HG02571 (cell line): ENCODE measurements around the gene NEU4.

ENCODE experiments used
- ATAC-seq: cut with Tn5 transposase; IDR thresholded peaks from one replicate; pipeline ENCODE4 v1.9.1; 2021; ENCODE audit warnings: mild to moderate bottlenecking, moderate library complexity; ENCODE audit not compliant: unreplicated experiment

NEU4 gene

DNA sequence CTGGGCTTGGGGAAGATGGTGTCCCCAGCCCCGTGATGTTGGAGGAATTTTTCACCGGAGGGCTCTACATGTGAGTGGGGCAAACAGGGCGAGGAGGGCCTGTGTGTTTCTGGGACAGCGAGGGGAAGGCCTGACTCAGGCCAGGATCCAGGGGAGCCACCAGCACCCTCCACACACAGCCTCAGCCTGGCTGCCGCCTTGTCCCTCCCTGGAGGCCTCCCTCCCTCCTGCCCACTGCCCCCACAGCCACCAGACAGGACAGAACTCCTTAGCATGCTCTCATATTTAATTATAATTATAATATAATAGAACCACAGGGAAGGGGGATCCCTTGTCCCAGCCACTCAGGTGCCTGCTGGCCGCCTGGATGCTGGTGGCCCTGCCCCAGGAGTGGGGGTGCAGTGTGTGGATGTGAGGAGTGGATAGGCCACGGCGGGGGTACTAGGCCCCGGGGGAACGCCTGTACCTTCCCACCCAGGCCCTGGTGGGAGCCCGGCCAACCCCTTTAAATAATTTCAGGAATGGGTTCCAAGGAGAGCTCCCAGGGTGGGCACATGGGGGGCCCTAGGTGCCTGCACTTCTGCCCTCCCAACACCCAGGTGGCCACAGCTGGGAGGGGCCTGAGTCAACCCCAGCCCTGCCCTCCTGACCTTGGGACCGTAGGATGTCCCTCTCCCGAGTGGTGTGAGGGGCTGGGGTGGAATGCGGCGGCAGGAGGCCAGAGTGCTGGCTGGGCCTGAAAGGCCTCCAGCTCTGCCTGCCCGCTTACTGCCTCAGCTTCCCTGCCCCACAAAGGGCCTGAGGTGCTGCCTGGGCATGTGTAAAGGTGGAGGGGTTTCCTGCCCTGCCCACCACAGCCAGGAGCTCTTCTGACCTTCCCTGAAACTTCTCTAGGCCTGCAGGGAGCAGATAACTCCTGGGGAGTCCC lies 40.9 kb downstream of the NEU4 start:
- no peak for ATAC-seq

DNA sequence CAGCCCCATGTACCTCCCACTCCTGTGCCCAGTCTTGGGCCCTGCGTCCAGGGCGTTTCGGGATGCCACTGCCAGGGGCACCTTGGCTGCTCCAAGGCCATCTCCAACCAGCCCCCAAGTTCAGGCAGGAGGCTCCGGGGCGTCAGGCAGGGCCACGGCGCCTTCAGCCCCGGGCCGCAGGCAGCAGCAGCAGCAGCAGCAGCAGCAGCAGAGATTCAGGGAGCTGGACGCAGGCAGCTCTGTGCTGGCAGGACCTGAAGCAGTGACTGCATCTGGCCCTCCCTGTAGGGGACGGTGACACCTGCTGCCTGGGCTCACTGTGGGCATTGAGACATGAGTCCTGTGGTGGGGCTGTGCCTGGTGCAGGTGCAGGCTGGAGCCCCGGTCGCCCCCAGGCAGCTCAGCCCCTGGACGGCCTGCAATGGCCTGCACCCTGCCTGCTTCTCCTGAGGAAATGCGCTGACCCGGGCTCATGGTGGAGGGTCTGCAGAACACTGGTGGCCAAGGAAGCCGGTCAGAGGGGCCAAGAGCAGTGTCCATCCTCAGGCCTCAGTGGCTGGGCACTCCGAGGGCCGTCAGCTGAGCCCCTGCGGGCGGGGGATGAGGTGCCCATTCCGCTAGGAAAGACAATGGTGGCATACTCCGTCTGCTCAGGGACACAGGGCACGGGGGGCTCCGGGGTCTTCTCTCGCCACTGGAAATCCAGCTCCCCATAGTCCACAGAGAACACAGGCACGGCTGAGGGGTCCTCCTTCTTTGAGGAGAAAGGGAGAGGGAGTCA lies 41.7 kb downstream of the NEU4 start:
- ATAC-seq, result no peak

DNA sequence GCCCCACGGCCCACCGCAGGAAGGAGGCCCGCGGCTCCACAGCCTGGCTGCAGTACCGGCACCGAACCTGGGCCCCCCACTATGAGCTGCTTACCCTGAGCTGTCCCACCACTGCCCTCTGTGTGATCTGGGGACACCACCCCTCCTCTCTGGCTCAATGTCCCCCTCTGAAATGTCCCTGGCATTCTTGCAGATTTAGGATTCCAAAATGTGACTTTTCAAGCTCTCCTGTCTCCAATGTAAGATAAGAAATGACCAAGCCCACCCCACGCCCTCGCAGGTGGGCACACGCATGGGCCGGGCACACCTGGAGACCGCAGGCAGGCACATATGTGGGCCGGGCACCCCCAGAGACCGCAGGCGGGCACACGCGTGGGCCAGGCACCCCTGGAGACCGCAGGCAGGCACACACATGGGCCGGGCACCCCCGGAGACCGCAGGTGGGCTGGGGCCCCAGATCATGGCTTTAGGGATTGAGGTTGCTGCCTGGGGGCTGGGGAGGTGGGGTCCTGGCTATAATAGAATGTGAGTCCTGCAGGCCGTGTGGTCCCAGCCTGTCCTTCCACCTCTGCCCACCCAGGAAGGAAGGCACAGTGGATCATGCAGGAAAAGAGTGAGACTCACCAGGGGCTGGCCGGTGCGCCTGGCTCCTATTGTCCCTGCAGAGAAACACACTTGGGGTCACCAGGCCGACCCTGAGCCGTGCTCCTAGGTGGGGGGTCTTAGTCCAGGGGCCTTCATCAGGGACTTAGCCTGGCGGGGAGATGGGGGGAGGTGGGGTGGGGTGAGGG lies 42.5 kb downstream of the NEU4 start:
- no peak for ATAC-seq

DNA sequence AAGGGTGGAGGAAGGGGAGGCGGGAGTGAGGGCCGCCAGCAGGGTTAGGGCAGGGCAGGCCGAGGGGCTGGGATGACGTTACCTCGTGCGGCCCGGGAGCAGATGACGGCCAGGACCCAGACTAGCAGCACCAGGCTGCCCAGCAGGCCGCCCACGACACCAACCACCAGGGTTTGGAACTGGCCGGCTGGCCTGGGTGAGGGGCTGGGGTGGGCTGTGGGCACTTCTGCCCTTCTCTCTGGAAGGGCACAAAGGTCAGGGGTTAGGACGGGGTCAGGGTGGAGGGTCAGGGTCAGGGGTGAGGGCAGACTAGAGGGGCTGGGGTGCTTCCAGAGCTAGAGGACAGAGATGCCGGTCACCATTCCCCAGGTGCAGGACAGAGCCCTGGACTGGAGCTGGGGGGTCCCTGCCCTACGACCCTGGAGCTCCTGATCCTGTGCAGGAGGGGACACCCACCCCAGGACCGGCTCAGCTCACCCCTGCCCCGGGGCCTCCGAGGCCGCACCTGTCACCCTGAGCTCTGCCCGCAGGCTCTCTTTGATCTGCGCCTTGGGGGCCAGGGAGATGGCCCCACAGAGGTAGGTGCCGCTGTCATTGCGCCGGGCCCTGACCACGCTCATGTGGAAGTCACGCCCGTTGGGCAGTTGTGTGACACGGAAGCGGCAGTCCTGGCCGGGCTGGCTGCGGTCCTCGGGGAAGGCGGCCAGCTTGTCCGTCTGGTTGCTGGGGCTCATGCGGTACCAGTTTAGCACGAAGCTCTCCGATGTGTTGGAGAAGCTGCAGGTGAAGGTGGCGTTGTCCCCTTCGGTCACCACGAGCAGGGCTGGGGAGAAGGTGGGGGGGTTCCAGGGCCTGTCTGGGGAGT lies 43.4 kb downstream of the NEU4 start:
- ATAC-seq, result no peak

DNA sequence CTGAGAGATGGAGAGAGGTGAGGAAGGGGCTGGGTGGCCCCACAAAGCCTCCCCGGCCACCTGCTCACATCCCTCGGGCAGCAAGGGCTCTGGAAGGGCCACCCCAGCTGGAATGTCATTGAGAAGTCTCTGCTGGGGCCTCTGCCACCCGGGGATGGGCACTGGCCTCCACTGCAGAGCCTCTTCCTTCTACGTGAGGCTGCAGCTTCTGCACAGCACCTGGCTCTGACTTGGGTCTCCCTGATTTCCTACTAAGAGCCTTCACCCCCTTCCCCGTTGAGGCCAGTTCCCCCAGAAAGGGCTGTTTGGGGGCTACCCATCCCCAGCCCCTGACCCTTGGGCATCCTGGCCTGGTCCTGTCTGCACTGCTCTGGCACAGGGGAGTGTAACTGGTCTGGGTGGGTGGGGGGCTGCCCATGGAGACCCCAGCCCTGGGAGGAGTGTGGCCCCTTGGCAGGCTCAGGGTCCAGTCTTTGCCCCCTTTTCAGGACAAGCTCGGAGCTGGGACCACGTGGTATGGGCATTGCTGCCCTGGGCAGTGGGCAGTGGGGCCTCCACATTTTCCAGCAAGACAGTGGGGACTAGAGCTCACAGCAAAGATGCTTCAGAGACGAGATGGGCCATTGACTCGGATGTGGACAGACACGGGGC lies 44.1 kb downstream of the NEU4 start:
- no peak for ATAC-seq

DNA sequence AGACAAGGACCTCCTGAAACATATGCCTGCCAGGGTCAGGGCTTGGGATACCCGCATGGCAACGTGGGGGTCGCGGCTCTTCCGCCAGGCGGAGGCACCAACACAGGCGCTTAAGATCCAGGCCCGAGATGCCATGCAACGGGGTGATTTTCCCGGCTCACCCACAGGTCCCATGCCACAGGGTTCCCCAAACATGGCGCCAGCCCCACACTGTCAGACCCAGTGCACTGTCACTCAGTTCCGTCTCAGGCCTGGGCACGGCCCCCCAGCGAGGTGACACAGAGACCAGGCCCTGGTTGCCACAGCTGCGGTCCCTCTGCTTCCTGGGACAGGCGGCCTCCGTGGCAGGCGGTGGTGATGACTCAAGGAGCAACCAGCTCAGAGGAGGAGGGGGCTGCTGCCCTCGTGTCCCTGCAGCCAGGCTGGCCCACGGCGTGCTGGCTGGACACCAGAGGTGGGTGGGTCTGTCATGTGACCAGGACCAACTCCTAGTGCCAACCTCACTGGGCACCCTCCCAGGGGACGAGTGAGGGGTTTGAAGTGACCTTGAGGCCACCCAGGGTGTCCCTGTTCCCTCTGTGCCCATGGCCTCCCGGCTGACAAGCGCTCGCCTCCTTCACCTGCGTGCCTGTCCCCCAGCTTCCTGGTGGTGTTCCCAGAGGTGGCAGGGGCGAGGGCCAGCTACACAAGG lies 44.8 kb downstream of the NEU4 start:
- no peak for ATAC-seq

DNA sequence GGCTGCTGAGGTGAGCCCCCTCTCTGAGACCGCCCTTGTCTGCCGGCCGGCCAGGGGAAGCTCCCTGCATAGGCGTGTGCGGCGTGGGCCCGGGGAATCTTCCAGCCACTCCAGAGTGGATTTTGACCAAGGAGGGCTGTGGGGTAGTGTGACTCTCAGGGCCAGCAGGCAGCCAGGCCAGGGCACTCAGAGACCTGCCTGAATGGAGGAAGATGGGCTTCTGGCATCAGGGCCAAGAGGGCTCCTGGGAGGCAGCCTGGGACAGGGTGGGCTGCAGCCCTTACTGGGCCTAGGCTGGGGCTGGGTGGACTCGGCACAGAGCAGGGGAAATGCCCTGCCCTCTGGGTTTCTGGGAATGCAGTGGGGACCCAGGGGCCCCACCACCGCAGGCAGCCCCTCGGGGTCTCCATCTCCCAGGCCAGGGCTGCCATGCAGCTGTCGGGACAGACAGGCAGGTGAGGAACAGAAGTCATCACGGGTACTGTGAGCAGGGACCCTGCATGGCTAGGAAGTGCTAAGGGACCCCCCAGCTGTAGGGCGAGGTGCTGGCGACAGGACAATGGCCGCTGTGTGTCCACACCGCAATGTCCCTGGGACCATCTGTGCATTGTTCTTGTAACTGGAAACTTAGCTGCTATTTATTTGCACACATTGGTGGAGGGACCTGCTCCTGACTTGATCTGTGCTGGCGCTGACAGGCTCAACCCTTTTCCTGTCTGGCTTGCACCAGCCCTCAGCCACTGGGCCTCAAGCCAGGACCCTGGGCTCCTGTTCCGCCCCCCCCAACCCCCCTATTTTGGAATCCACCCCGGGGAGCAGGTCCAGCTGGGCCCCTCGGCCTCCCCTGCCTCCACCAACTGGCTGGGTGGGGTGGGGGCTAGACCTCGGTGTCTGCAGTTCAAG lies 45.6 kb downstream of the NEU4 start:
- no peak for ATAC-seq

DNA sequence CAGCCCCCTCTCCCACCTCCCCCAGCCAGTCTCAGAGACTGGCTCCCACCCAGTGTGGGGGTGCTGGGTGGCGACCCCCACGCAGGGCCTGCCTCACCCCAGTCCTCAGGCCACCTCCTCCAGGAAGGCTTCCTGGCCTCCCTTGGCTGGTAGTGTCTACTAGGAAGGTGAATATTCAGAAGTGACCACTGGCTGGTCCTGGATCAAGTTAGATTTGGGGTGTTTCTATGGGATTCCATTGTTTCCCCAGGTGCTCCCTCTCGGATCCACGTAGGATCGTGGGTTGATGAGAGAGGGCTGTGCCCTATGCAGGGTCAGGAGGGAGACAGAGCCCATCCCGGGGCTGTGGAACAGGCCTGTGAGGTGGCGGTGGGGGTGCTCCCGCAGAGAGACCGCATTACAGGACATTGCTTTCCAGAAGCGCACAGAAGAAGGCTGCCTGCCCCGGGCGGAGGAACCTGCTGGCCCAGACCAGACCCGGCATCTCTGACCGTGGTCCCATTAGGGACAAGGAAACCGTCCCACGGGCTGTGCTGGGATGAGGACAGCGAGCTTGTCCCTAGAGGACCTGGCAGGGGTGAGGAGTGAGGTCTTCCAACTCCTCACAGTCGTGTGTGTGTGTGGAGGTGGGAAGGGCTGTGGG lies 46.4 kb downstream of the NEU4 start:
- no peak for ATAC-seq

DNA sequence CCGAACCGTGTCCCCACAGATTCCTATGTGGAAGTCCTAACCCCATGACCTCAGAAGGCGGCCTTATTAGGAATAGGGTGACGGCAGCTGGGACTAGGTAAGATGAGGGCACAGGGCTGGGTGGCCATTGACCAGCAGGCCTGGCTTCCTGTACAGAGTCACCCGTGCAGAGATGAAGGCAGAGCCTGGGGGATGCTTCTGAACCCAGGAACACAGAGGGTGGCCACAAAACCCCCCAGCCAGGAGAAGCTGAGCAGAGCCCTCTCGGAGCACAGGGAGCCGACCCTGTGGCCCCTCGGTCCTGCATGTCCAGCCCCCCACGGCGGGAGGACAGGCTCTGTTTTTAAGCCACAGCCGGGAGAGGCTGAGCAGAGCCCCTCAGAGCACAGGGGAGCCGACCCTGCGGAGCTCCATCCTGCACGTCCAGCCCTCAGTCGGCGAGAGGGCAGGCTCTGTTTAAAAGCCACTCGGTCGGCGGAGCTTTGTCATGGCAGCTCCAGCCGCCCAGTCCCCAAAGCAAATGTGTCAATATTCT lies 47.0 kb downstream of the NEU4 start:
- ATAC-seq, result no peak

DNA sequence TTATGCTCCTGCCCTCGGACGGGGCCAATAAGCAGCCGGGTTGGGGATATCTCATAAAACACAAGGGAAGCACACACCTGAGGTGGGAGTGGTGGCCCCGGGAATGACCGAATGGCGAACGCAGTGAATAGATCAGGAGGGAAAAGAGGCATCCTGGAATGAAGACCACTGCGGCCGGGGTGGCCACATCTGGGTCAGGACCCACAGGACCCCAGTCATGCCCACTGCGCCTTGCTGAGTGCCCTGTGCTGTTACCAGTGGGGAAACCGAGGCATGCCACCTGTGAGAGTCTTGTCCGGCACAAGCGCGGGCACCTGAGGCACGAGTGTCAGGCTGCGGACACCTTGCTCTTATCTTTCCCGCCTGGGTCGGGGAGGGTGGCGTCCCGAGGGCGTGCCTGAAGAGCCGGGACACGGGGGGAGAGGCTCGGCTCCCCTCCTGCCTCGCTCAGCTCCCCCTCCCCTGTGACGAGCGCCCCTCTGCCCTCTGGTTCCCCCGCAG lies 48.1 kb downstream of the NEU4 start:
- ATAC-seq, result no peak

DNA sequence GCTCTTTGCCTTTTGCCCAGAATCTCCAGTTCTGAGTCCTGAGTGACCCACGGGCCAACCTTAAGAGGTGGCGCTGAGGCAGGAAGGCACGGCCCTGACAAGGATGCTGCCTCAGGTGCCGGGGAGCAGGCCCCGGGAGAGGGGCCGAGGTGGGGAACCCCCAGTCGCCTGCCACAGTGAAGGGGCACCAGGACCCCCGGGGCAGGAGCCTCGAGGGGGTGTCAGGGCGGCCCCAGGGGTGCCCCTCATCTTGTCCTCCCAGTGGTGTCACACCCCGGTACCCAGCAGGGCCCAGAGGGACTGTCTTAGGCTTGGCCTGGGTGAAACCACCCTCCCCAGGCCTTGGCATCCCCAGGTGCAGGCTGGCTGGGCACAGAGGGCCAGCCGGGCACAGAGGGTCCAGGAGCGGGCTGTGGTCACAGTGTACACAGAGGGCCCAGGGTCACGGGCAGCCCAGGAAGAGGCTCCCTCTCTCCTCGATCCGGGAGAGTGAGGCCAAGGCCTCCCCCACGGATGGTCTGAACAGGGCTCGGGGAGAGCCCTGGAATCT lies 48.7 kb downstream of the NEU4 start:
- no peak for ATAC-seq

DNA sequence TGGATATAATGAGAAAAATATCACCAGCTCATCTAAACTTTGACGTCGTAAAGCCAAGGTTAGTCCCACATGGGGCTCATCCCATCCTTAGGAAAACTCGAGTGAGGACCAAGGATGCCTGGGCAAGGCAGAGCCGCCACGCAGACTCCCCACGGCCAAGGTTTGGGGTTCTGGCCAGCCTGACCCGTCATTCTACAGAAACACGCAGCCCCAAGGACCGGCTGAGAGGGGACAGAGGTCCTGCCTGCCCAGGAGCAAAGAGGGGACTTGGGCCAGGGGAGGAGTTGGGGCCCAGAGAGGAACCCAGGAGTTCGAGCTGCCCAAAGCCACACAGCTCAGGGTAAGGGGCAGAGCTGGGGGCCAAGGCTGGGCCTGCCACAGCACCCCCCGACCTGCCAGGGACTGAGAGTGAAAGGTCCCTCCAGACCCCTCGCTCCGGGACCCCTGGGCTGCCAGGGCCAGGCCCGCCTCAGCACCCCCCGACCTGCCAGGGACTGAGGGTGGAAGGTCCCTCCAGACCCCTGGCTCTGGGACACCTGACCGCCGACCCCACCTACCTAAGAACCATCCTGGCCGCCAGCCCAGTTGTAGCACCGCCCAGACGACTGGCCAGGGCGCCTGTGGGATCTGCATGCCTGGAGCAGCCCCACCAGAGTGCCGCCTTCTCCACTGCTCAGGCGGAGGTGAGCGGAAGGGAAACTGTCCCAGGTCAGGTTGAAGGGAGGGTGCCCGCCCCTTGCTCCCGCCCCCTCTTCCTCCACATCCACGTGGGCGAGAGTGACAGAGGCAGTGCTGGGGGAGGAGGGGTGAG lies 49.4 kb downstream of the NEU4 start, which contains the start of gene PDCD1:
PDCD1 (minus strand) TSS at position 689 of the 811 bp plus-strand sequence; CDS start at position 633, 56 bp downstream.
- ATAC-seq, result peak; percentile 46

DNA sequence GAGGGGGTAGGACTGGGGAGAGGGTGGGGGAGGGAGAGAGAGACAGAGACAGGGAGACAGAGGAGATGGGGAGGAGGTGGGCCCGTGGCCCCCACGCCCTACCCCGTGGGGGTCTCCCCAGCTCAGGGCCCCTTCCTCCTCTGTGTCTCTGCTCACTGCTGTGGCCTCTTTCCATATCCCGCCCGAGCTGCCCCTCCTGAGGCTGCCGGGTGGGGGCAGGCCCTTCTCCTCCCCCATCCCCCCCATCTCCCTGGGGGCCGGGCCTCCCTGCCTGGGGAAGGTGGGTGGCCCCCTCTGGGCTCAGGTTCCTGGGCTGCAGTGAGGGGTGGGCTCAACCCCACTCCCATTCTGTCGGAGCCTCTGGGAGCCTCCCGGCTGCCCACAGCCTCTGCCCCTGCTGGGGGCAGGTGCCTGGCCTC lies 50.0 kb downstream of the NEU4 start:
- peak; percentile 16 for ATAC-seq

DNA sequence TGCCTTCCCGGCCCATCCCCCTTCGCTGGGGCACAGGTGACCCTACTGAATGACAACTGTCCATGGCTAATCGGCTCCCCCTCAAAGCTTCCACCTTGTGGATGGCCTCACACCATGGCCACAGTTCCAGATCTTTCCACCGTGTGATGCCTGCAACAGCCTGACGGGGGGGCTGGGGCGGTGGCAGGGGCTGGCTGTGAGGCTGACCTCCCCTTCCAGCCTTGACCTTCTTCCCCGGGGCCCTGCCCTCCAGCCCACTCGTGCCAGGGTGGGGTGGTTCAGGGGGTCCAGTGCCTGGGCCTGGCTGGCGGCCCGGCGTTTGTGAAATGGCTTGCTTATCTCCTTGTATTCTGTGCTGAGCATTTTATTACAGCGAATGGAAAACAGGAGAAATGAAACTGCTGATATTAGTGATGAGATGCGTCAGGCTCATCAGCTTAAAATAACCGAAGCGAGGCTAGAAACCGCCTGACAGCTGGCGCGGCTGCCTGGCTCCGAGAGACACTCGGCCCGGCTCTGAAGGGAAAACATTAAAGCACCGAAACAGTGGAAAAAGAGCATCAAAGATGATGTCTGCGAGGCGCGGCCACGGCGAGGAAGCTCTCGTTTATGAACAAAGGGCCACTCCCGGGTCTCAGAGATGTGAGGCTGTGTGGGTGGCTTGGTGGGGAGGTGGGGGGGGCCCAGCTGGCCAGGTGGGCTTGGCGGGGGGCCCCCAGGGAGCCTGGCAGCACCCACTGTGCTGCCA lies 50.6 kb downstream of the NEU4 start:
- peak; percentile 36 for ATAC-seq
